NB4 (cell line): ENCODE data around the gene NUB1.

ENCODE experiments used
- DNase-seq: peaks from one replicate; pipeline ENCODE4 v3.0.0; 2010; ENCODE audit warnings: low read depth
- H3K4me3 ChIP-seq: one replicate; pipeline ENCODE4 v1.5.1; 2011; ENCODE audit warnings: mild to moderate bottlenecking, low read depth, low read length, moderate library complexity
- MYC ChIP-seq: IDR thresholded peaks from 2 replicates; pipeline ENCODE4 v1.6.1; 2011; ENCODE audit warnings: low read depth, low read length
- POLR2A ChIP-seq: IDR thresholded peaks from 2 replicates; pipeline ENCODE4 v1.6.1; 2011; ENCODE audit warnings: mild to moderate bottlenecking; ENCODE audit not compliant: insufficient read length; ENCODE audit errors: extremely low read depth
- TF ChIP-seq, protein P1 (sequence below): IDR thresholded peaks from one replicate; pipeline ENCODE4 v1.5.1; 2012; ENCODE audit warnings: low read depth, low read length
- TF ChIP-seq, protein P2 (sequence below): IDR thresholded peaks from 2 replicates; pipeline ENCODE4 v1.6.1; 2011; ENCODE audit warnings: low read depth, low read length

The NUB1 gene

GRCh38 chr7:151413241-151413640, 71.6 kb downstream of the NUB1 start:
- DNase-seq, result no peak
- TF ChIP-seq, protein P1, sequence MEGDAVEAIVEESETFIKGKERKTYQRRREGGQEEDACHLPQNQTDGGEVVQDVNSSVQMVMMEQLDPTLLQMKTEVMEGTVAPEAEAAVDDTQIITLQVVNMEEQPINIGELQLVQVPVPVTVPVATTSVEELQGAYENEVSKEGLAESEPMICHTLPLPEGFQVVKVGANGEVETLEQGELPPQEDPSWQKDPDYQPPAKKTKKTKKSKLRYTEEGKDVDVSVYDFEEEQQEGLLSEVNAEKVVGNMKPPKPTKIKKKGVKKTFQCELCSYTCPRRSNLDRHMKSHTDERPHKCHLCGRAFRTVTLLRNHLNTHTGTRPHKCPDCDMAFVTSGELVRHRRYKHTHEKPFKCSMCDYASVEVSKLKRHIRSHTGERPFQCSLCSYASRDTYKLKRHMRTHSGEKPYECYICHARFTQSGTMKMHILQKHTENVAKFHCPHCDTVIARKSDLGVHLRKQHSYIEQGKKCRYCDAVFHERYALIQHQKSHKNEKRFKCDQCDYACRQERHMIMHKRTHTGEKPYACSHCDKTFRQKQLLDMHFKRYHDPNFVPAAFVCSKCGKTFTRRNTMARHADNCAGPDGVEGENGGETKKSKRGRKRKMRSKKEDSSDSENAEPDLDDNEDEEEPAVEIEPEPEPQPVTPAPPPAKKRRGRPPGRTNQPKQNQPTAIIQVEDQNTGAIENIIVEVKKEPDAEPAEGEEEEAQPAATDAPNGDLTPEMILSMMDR, result no peak
- TF ChIP-seq, protein P2, sequence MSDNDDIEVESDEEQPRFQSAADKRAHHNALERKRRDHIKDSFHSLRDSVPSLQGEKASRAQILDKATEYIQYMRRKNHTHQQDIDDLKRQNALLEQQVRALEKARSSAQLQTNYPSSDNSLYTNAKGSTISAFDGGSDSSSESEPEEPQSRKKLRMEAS, result no peak
- TF ChIP-seq POLR2A (no peak), MYC (no peak)
- no peak overlapping the region for H3K4me3 ChIP-seq

DNA sequence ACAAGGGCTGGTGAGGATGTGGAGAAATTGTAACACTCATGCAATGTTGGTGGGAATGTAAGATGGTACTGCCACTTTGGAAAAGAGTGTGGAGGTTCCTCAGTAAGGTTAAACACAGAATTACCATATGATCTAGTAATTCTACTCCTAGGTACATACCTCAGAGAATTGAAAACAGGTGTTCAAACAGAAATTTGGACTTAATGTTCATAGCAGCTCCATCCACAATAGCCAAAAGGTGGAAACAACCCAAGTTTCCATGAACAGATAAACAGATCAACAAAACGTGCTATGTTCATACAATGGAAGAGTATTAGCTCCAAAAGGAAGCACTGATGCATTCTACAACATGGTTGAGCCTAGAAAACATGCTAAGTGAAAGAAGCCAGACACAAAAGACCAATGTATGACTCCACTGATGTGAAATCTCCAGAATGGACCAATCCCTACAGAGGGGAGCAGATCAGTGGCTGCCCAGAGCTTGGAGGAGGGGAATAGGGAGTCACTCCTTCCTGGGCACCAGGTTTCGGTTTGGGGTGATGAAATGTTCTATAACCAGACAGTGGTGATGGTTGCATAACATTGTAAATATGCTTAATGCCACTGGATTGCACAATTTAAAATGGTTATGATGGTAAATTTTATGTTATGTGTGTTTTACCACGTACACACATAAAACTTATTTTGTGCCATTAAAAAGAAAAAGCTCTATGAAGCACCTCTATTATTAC, 73.9 kb downstream of the NUB1 start:
- TF ChIP-seq POLR2A (no peak), MYC (peak; percentile 48)
- TF ChIP-seq, protein P2, result no peak; the same call in 1 of the 2 replicates
- no peak overlapping the region for H3K4me3 ChIP-seq
- DNase-seq, result peak; percentile 99

DNA sequence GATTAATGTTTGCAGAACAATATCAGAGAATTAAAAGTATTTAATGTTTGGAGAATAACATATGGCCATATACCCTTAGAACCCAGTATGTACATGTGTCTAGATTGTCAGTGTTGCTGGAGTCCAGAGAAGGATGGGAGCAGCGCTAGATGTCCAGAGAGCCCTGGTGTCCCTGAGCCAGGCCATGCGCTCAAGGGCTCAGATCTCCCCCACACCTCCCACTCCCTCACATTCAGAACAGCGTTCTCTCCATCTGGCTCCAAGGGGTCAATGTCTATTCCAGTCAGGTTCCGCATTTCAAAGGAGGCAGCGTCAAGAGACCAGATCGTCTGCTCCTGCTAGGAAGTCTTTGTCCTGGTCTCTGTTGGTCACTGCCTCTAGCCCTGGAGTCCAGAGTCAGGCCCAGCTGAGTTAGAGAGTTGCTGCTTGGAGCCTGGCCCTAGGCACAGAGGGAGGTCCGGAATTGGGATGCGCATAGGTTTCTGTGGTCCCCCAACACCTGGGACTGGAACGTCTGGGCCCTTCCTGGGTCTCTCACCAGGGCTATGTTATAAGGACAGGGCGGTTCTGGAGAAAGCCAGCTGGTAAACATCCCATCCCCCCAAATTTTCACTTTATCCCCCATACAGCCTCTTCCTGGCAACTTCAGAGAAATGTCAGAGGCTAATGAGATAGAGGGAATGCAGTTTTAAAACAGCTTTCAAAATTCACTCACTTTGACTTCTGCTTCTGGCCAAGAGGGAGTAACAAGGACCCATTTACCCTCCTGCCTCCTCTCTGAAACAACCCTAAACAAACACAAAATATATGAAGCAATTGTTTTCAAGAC, 74.7 kb downstream of the NUB1 start:
- TF ChIP-seq MYC, result peak; percentile 62
- TF ChIP-seq, protein P1, result no peak
- TF ChIP-seq, protein P2, result peak; percentile 28; the same call in 1 of the 2 replicates
- no peak for TF ChIP-seq POLR2A
- DNase-seq, result peak; percentile 81
- H3K4me3 ChIP-seq, result no peak overlapping the region

GRCh38 chr7:151416941-151417315, 75.3 kb downstream of the NUB1 start:
- no peak overlapping the region for H3K4me3 ChIP-seq
- TF ChIP-seq, protein P2, result no peak
- TF ChIP-seq, protein P1, result no peak
- TF ChIP-seq POLR2A (no peak), MYC (no peak)
- DNase-seq, result no peak

DNA sequence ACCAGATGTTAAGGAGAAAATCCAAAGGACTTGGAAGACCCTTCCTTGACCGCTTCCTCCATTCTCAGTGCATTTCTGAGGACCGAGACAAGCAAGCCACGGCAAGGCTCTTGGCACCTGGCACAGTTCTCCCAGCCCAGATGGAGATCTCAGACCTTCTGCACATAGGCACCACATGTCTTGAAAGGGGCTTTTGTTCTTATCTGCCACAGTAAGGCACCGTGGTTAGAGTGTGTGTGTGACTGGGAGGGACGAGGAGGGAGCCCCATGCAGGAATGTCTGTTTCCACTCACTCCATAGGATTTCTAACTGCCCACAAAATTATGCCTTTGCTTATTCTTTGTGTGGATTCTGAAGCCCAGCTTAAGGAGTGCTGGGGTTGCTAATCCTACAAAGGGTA, 78.5 kb downstream of the NUB1 start:
- TF ChIP-seq, protein P1, result no peak
- TF ChIP-seq POLR2A, result no peak
- no peak for DNase-seq
- H3K4me3 ChIP-seq, result no peak overlapping the region

- TF ChIP-seq, protein P2, result no peak
- TF ChIP-seq, protein P1, result no peak
- no peak for TF ChIP-seq POLR2A
- TF ChIP-seq MYC, result no peak
- no peak for DNase-seq
- H3K4me3 ChIP-seq, result no peak overlapping the region
These were observed 80.6 kb downstream of the NUB1 start for GRCh38 chr7:151422212-151422611.
